Activated T-helper 2 cell treated with anti-CD3 and anti-CD28 coated beads, Interferon-gamma antibody, Interleukin-2, Interleukin-4, amounts not matched to agents 10 μg/mL and 5 μg/mL and 100 μg/mL, durations not matched to agents 14 hours and 24 hours and 36 hours (primary cell): Measurements from ENCODE around the gene GPRC5C. TPM values are rescaled to one million over a fixed set of nuclear protein-coding genes. Genes with fewer than 3 reads are reported as not detected.

Experiments
- DNase-seq: peaks from one replicate; pipeline ENCODE4 v3.0.0; 2021; ENCODE audit warnings: low spot score
- H3K27ac Mint-ChIP-seq: one replicate; pipeline ENCODE4 v1.8.0; 2021; ENCODE audit warnings: mixed read lengths
- H3K27me3 Mint-ChIP-seq: one replicate; pipeline ENCODE4 v1.8.0; 2021; ENCODE audit warnings: low read depth, mixed read lengths
- H3K36me3 Mint-ChIP-seq: one replicate; pipeline ENCODE4 v1.8.0; 2021; ENCODE audit warnings: low read depth, mixed read lengths
- H3K4me1 Mint-ChIP-seq: one replicate; pipeline ENCODE4 v1.8.0; 2021; ENCODE audit warnings: low read depth, mixed read lengths
- H3K4me3 Mint-ChIP-seq: one replicate; pipeline ENCODE4 v1.8.0; 2021; ENCODE audit warnings: low read depth, mild to moderate bottlenecking, moderate library complexity, mixed read lengths
- H3K9me3 Mint-ChIP-seq: one replicate; pipeline ENCODE4 v1.8.0; 2021; ENCODE audit warnings: mixed read lengths
- intact Hi-C: fragments of 100-400 bp; cut with micrococcal nuclease; formaldehyde crosslinking; loops from one replicate; pipeline ENCODE4 v1.15.1; 2023
- total RNA-seq: library from RNA; stranded (reverse); gene quantifications from 2 replicates; pipeline ENCODE4 v1.2.3, GENCODE V29; 2022

Gene GPRC5C
- total RNA-seq, 1 donor from 2014 or later: 0.89 TPM

GRCh38 chr17:74444406-74444805 lies 12.5 kb downstream of the GPRC5C start:
- Mint-ChIP-seq H3K9me3 (no peaks in the 10 kb centered on the region), H3K36me3 (no peaks in the 10 kb centered on the region), H3K27me3 (peaks cover 7% of the 10 kb centered on the region), H3K27ac (no peak overlapping the region), H3K4me3 (no peak overlapping the region), H3K4me1 (no peaks in the 10 kb centered on the region)
- intact Hi-C loops: no loop called here
- DNase-seq: no peak

- intact Hi-C loops: no loop called here
- H3K27ac Mint-ChIP-seq: no peak overlapping the region
These were observed 13.3 kb downstream of the GPRC5C start for GRCh38 chr17:74445158-74445557.

GRCh38 chr17:74446551-74447500 lies 14.9 kb downstream of the GPRC5C start:
- intact Hi-C loops: no loop called here
- no peak overlapping the region for H3K27ac Mint-ChIP-seq
- peaks cover 7% of the 10 kb centered on the region for H3K27me3 Mint-ChIP-seq
- no peaks in the 10 kb centered on the region for H3K4me1 Mint-ChIP-seq
- no peak for DNase-seq
- no peaks in the 10 kb centered on the region for H3K9me3 Mint-ChIP-seq
- H3K36me3 Mint-ChIP-seq: no peaks in the 10 kb centered on the region
- no peak overlapping the region for H3K4me3 Mint-ChIP-seq

More at GRCh38 chr17:74445158-74445557, 13.3 kb downstream of the GPRC5C start:
- no peak for DNase-seq
- Mint-ChIP-seq H3K4me3 (no peak overlapping the region), H3K4me1 (no peaks in the 10 kb centered on the region), H3K27me3 (peaks cover 7% of the 10 kb centered on the region), H3K36me3 (no peaks in the 10 kb centered on the region), H3K9me3 (no peaks in the 10 kb centered on the region)

GRCh38 chr17:74447628-74448159 lies 15.8 kb downstream of the GPRC5C start:
- Mint-ChIP-seq H3K27me3 (peaks cover 7% of the 10 kb centered on the region), H3K4me1 (peaks cover 2% of the 10 kb centered on the region), H3K4me3 (no peak overlapping the region), H3K9me3 (no peaks in the 10 kb centered on the region), H3K36me3 (no peaks in the 10 kb centered on the region), H3K27ac (no peak overlapping the region)
- DNase-seq: no peak
- intact Hi-C loops: no loop called here

GRCh38 chr17:74448756-74449155 lies 16.9 kb downstream of the GPRC5C start:
- H3K4me1 Mint-ChIP-seq: peaks cover 2% of the 10 kb centered on the region
- no peak overlapping the region for H3K27ac Mint-ChIP-seq

GRCh38 chr17:74449306-74449705 lies 17.4 kb downstream of the GPRC5C start:
- DNase-seq: no peak
- Mint-ChIP-seq H3K27ac (no peak overlapping the region), H3K27me3 (peaks cover 7% of the 10 kb centered on the region), H3K36me3 (no peaks in the 10 kb centered on the region), H3K4me1 (peaks cover 2% of the 10 kb centered on the region), H3K4me3 (no peak overlapping the region), H3K9me3 (no peaks in the 10 kb centered on the region)
- intact Hi-C loops: no loop called here

More at GRCh38 chr17:74448756-74449155, 16.9 kb downstream of the GPRC5C start:
- intact Hi-C loops: no loop called here
- Mint-ChIP-seq H3K36me3 (no peaks in the 10 kb centered on the region), H3K4me3 (no peak overlapping the region), H3K27me3 (peaks cover 7% of the 10 kb centered on the region), H3K9me3 (no peaks in the 10 kb centered on the region)
- no peak for DNase-seq

GRCh38 chr17:74449773-74450172 lies 17.9 kb downstream of the GPRC5C start:
- H3K9me3 Mint-ChIP-seq: no peaks in the 10 kb centered on the region
- no peak overlapping the region for H3K4me3 Mint-ChIP-seq
- intact Hi-C loops: no loop called here
- DNase-seq: no peak
- peaks cover 2% of the 10 kb centered on the region for H3K4me1 Mint-ChIP-seq
- H3K27me3 Mint-ChIP-seq: peaks cover 7% of the 10 kb centered on the region
- H3K36me3 Mint-ChIP-seq: no peaks in the 10 kb centered on the region
- H3K27ac Mint-ChIP-seq: no peak overlapping the region

GRCh38 chr17:74450231-74450630 lies 18.3 kb downstream of the GPRC5C start:
- intact Hi-C loops: no loop called here
- Mint-ChIP-seq H3K4me3 (no peak overlapping the region), H3K9me3 (no peaks in the 10 kb centered on the region), H3K27me3 (peaks cover 7% of the 10 kb centered on the region), H3K4me1 (peaks cover 2% of the 10 kb centered on the region), H3K27ac (no peak overlapping the region), H3K36me3 (no peaks in the 10 kb centered on the region)
- no peak for DNase-seq

GRCh38 chr17:74450925-74451403 lies 19.1 kb downstream of the GPRC5C start:
- Mint-ChIP-seq H3K9me3 (no peaks in the 10 kb centered on the region), H3K27ac (no peak overlapping the region), H3K4me1 (peaks cover 2% of the 10 kb centered on the region), H3K27me3 (peaks cover 7% of the 10 kb centered on the region), H3K36me3 (no peaks in the 10 kb centered on the region), H3K4me3 (no peak overlapping the region)
- no peak for DNase-seq
- intact Hi-C loops: no loop called here

GRCh38 chr17:74451557-74451956 lies 19.7 kb downstream of the GPRC5C start:
- peaks cover 7% of the 10 kb centered on the region for H3K27me3 Mint-ChIP-seq
- no peak for DNase-seq
- no peak overlapping the region for H3K27ac Mint-ChIP-seq
- H3K4me1 Mint-ChIP-seq: peaks cover 2% of the 10 kb centered on the region
- H3K9me3 Mint-ChIP-seq: no peaks in the 10 kb centered on the region
- intact Hi-C loops: no loop called here
- H3K4me3 Mint-ChIP-seq: no peak overlapping the region
- no peaks in the 10 kb centered on the region for H3K36me3 Mint-ChIP-seq

GRCh38 chr17:74452033-74452840 lies 20.3 kb downstream of the GPRC5C start:
- no peak for DNase-seq
- H3K27ac Mint-ChIP-seq: no peak overlapping the region
- H3K36me3 Mint-ChIP-seq: no peaks in the 10 kb centered on the region
- peaks cover 7% of the 10 kb centered on the region for H3K27me3 Mint-ChIP-seq
- no peaks in the 10 kb centered on the region for H3K9me3 Mint-ChIP-seq
- H3K4me1 Mint-ChIP-seq: peaks cover 2% of the 10 kb centered on the region
- no peak overlapping the region for H3K4me3 Mint-ChIP-seq
- intact Hi-C loops: no loop called here

- H3K4me1 Mint-ChIP-seq: peaks cover 7% of the 10 kb centered on the region
- H3K27me3 Mint-ChIP-seq: peaks cover 2% of the 10 kb centered on the region
- intact Hi-C loops: no loop called here
- no peaks in the 10 kb centered on the region for H3K36me3 Mint-ChIP-seq
- no peak for DNase-seq
- H3K9me3 Mint-ChIP-seq: no peaks in the 10 kb centered on the region
- no peak overlapping the region for H3K27ac Mint-ChIP-seq
- no peak overlapping the region for H3K4me3 Mint-ChIP-seq
These were observed 21.2 kb downstream of the GPRC5C start for GRCh38 chr17:74452841-74453661.
